GM19468 (cell line): ENCODE measurements around the gene FOXP1.
A peak's percentile ranks its signal among the peaks of the same experiment; 100 is the strongest.

Source experiments
- ATAC-seq: cut with Tn5 transposase; IDR thresholded peaks from one replicate; pipeline ENCODE4 v1.9.1; 2021; ENCODE audit warnings: mild to moderate bottlenecking, moderate library complexity, moderate number of reproducible peaks; ENCODE audit not compliant: unreplicated experiment; ENCODE audit errors: extremely low read depth

The FOXP1 gene

GRCh38 chr3:71104976-71105375, 478.6 kb downstream of the FOXP1 start:
- ATAC-seq: no peak

GRCh38 chr3:71104556-71104955, 479.0 kb downstream of the FOXP1 start:
- no peak for ATAC-seq

- no peak for ATAC-seq
Observed at GRCh38 chr3:71104121-71104541, 479.4 kb downstream of the FOXP1 start.

GRCh38 chr3:71103430-71103921, 480.1 kb downstream of the FOXP1 start:
- no peak for ATAC-seq

GRCh38 chr3:71102111-71102983, 481.2 kb downstream of the FOXP1 start:
- no peak for ATAC-seq

DNA sequence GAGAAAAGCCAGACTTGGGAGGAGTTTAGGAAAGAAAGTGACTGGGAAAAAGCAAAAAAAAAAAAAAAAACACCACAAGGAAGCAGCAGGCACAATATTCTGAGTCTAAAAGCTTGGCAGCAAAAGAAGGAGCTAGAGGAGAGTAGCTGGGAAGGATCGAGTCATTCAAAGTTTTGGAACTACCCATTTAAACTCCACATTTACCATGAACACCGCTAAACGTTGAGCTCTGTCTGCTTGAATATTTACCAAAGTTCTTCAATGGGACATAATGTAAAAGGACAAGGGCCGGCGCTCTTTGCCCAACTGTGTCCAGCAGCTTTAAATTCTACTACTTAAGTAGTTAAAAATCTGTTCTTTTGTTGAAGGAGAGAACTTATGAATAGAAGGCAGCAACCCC, 481.9 kb downstream of the FOXP1 start:
- no peak for ATAC-seq

DNA sequence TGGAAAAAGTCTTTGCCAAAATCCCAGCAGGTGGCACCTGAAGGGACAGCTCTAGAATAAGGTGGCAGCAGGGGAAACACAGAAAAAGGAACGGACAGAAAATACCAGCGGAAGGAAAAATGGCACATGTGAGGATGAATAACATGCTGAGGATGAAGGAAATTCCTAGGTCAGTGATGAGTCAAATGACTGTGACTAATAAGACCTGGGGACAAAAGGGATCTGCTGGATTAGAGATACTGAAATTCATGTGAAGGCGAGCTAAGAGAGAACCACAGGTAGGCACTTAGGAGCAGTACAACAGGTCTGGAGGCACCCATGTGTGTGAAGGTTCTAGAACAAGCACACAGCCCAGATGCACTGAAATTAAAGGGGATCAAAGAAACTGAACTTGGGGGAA, 482.5 kb downstream of the FOXP1 start:
- no peak for ATAC-seq

DNA sequence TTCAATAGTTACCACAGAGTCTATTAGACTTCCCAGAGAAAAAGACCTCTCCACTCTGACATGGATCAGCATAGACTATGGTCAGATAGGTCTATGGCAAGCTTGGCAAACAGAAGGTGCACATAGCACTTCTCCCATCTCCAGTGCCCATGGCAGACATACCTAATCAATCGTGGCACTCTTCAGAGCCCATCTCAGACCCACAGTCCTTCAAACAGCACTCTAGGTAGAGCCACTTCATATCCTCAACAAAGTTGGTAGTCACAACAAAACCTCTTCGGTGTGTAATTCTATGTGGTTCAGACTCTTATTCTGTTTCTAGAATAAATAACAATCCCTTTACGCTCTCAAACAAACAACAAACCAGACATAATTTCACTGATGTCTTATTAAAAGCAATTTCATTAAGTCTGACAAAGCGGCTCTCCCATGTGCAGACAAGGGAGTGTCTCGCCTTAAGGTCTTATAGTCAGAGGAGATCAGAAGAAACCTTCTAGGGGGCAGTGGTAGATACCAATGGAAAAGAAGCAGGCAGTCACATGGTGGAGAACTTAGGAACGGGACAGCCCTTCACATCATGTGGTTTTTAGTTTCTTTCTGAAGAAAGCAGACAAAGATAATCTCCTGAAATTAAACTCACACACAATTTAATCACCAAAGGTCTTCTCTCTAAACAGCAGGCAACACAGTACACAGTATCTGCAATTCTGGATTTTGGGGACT, 483.4 kb downstream of the FOXP1 start:
- ATAC-seq: no peak

DNA sequence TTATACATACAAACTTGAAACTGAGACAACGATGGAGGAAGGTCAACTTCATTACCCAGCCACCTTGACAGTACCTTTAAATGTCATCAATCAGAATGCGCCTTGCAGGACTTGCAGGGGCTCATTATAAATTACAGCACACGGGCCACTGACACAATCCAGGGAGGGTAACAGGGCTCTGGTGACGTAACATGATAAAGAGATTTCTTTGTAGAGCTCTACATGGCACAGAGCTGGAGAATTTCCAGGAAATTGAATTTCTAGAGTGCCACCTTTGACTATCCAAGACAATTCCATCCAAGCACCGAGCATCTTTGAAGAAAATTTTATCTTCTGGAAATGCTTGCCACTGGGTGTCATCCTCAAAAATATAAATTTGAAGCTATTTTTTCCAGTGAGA, 486.0 kb downstream of the FOXP1 start:
- ATAC-seq: no peak

DNA sequence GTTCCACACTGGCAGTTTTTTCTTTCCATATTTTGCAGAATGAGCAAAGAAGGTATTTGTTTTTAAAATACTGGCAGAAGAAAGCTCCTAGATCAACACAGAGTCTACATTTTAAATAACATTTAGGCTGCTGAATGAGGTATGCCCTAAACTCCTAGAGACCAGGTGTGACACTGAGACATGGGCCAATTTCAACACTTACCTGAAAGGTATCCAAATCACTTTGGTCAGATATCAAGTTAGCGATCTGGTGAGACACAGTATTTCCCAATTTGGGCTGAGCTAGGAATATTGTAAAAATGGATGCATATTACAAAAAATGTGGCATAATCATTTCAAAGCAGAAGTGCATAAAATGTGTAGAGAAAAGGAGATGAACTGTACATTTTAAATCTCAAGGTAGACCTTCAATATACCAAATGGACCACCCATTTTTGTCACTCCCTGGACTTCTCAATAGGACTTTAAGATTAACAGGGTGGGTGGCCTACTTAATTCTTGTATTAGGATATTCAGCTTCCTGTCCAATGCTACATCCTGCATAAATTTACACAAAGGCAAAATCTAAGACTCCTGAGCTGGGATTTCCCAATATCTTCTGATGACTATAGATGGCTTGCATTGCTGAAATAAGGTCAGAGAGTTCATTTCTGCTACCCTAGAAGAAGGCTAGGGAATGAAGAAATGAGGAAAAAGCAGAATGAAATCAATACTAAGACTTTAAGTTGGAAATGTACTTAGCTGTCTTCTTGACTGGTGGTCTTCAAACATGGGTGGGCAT, 487.8 kb downstream of the FOXP1 start:
- no peak for ATAC-seq

DNA sequence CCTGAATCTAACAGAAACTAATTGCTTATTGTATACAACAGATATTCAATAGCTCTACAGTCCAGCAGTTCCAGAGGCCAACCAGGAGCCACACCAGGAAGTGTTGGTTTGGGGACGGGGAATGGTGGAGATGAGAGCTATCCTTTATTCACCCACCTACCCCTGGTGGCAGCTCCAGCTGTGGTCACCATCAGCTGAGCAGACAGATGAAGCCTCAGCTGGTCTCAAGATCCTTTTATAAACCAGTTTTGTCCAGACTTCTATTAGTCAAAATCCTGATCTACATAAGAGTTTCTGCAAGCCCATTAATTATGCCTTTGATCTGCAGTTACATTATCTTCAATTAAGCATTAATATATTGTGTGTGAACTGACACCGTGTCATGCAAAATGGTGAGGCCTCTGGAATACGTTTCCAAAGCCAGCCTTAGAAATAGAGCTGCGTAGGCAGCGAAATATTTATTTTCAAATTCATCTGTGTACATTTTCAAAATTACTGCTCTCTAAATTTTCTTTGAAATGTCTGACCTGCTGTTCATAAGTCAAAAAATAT, 488.8 kb downstream of the FOXP1 start:
- no peak for ATAC-seq

- ATAC-seq: no peak
Observed at GRCh38 chr3:71092665-71093064, 490.9 kb downstream of the FOXP1 start.

GRCh38 chr3:71090207-71090606, 493.3 kb downstream of the FOXP1 start:
- ATAC-seq: no peak

GRCh38 chr3:71089271-71089847, 494.2 kb downstream of the FOXP1 start:
- no peak for ATAC-seq

DNA sequence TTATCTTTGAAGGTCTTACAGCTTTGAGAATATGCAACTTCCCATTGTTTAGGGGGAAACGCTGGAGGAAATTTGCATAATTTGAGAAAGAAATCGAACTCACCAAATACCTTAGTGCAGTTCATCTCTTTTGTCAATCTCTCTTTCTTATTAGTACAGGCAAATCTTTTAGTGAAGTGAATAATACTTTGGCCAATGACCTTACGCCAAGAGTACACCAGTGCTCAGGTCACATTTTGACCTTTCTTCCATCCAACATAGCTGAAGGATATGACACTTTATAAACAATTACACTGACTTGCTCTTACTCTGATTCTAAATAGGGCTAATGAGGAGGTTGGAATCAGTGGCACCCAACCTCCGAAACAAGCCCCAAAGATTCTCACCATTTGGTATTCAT, 494.8 kb downstream of the FOXP1 start:
- ATAC-seq: no peak

DNA sequence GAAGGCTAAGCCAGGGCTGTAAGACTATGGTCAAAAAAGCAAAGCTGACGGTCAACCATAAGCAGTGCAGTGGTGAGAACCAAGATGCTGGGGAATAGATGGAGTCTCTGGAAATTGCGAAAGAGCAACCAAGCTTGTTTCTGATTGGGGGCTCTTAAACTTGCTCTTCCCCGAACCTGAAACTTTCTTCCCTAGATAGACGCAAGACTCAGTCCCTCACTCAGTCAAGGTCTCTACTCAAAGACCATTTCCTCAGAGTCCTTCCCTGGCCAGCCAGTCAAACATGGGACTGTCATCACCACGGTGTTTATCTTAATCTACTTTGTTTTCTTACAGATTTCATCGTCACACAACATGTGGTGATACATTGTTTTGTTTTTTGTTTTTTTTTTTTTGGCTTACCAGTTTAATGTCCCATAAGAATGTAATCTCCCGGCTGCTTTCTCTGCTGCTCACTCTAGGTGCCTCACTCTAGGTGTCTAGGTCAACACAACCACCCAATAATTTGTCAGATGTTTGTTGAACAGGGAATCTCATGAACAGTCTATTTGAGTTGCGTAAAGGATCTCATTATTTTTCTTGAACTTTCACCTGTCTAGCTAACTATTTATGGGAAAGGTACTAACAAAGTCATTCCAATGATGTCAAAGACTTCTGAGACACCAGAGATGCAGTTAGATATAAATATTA, 495.4 kb downstream of the FOXP1 start:
- no peak for ATAC-seq

GRCh38 chr3:71087143-71088018, 496.1 kb downstream of the FOXP1 start:
- ATAC-seq: peak; percentile 94

DNA sequence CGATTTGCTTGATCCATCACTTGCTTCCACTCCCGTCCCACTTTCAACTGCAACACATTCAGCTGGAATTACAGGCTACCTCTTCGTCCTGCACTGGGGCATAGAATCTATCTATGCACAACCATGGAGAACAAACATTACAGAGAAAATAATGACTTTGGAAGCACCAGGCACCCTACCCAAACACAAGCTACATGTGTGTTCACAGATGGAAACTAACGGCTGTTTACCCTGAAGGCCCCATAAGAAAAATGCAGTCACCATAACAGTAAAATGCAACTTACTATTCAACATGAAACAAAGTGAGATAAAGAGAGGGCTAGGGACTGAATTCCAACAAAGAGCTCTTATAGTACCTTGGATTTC, 496.8 kb downstream of the FOXP1 start:
- ATAC-seq: no peak
